K562 (cell line): ENCODE results near the gene HHIPL1. TPM values are rescaled to one million over a fixed set of nuclear protein-coding genes. Genes with fewer than 3 reads are reported as not detected.

ENCODE experiments used
- ATAC-seq: fragments of 200-7000 bp; cut with Tn5 transposase; 3 replicates; pipeline ENCODE4 v1.9.1; 2020; ENCODE audit warnings: moderate library complexity
- BruUV-seq: library from RNA; stranded (reverse); fragments of 400-500 nt; replicated peaks from 2 replicates; lab custom pipeline; 2021; lab: Mats Ljungman, UMichigan
- CTCF ChIA-PET: fragments of 300-600 bp; formaldehyde crosslinking; extraction: SDS; loops from one replicate; lab custom pipeline; 2021; ENCODE audit warnings: low intra/inter-chr PET ratio; lab: Yijun Ruan, JAX
- POLR2A ChIA-PET: fragments of 300-600, 350-650 bp; sonication (Branson Sonifier 250); formaldehyde crosslinking; extraction: SDS; loops from one replicate; lab custom pipeline; 2021; ENCODE audit warnings: antibody characterized with exemption, inconsistent platforms; lab: Yijun Ruan, JAX
- DNase-seq, 4 experiments: peaks; one replicate each; pipeline versions ENCODE4 v3.0.0 to v3.0.0-alpha.2; 2011 to 2018; ENCODE audit warnings: low spot score in 3 of 4, mixed read lengths in 3 of 4; ENCODE audit errors: extremely low read depth in 1 of 4
- FAIRE-seq: peaks from 2 replicates; lab custom pipeline; 2011; peaks lifted over from hg19 to GRCh38; lab: Jason Lieb, UNC
- H2AFZ ChIP-seq: 2 replicates; pipeline ENCODE4 v1.6.0; 2011; ENCODE audit warnings: low read depth, low read length, control low read depth, inconsistent platforms
- H3K27ac ChIP-seq: fragments of 200-600 bp; 3 replicates; pipeline ENCODE4 v1.8.0; 2011; ENCODE audit warnings: low read depth, mild to moderate bottlenecking, control low read depth, inconsistent platforms, low read length, moderate library complexity, mixed read lengths; ENCODE audit errors: extremely low read depth
- H3K27me3 ChIP-seq, 2 experiments: fragments of 300-600 bp in 1 of 2; 2 replicates in 1 of 2; 3 replicates in 1 of 2; pipeline versions ENCODE4 v1.6.0 to v1.8.0; 2011; ENCODE audit warnings: inconsistent platforms in 2 of 2, low read length in 2 of 2, mild to moderate bottlenecking in 1 of 2, mixed read lengths in 1 of 2, moderate library complexity in 1 of 2; ENCODE audit not compliant: control insufficient read depth in 2 of 2, insufficient read depth in 2 of 2
- H3K36me3 ChIP-seq: fragments of 300-600 bp; 3 replicates; pipeline ENCODE4 v1.8.0; 2011; ENCODE audit warnings: mild to moderate bottlenecking, low read length, inconsistent platforms; ENCODE audit not compliant: control insufficient read depth, insufficient read depth
- H3K4me1 ChIP-seq, 2 experiments: fragments of 200-600 bp in 1 of 2; replicated peaks in 1 of 2; 2 replicates in 1 of 2; 3 replicates in 1 of 2; pipeline versions ENCODE4 v1.5.1 to v1.8.0; 2011; ENCODE audit warnings: inconsistent platforms in 2 of 2, low read length in 2 of 2, mild to moderate bottlenecking in 1 of 2, mixed read lengths in 1 of 2, moderate library complexity in 1 of 2; ENCODE audit not compliant: control insufficient read depth in 2 of 2, insufficient read depth in 2 of 2
- H3K4me2 ChIP-seq: 2 replicates; pipeline ENCODE4 v1.6.1; 2011; ENCODE audit warnings: low read length, control low read depth, inconsistent platforms, mixed read lengths; ENCODE audit not compliant: insufficient read depth
- H3K4me3 ChIP-seq: fragments of 200-600 bp; sonication (generic), shearing (Covaris generic); 2 replicates; pipeline ENCODE4 v1.5.1; 2016; ENCODE audit warnings: control low read depth, inconsistent platforms
- H3K79me2 ChIP-seq: fragments of 200-600 bp; 3 replicates; pipeline ENCODE4 v1.8.0; 2011; ENCODE audit warnings: low read length, inconsistent platforms; ENCODE audit not compliant: control insufficient read depth, insufficient read depth
- H3K9ac ChIP-seq, 2 experiments: 2 replicates each; pipeline versions ENCODE4 v1.6.0 to v1.6.1; 2011; ENCODE audit warnings: low read depth in 2 of 2, low read length in 2 of 2, control low read depth in 1 of 2, inconsistent platforms in 1 of 2, mild to moderate bottlenecking in 1 of 2, mixed read lengths in 1 of 2; ENCODE audit not compliant: insufficient read depth in 1 of 2
- H3K9me1 ChIP-seq: one replicate; pipeline ENCODE4 v1.6.0; 2011; ENCODE audit warnings: inconsistent platforms, mild to moderate bottlenecking, low read length, moderate library complexity; ENCODE audit not compliant: control insufficient read depth, insufficient read depth
- H3K9me3 ChIP-seq: replicated peaks from 2 replicates; pipeline ENCODE4 v1.5.1; 2011; ENCODE audit warnings: low read depth, low read length, inconsistent platforms; ENCODE audit not compliant: control insufficient read depth, insufficient read depth
- H4K20me1 ChIP-seq: replicated peaks from 2 replicates; pipeline ENCODE4 v1.6.1; 2011; ENCODE audit warnings: low read length, inconsistent platforms, mixed read lengths; ENCODE audit not compliant: control insufficient read depth, insufficient read depth
- HDAC1 ChIP-seq, 2 experiments: fragments of 450-650 bp; IDR thresholded peaks; 2 replicates each; pipeline ENCODE4 v1.6.1; 2016 to 2017; ENCODE audit warnings: inconsistent platforms in 1 of 2, mild to moderate bottlenecking in 1 of 2, moderate library complexity in 1 of 2
- MECOM ChIP-seq: fragments of 250-450 bp; sonication (Bioruptor Pico); IDR thresholded peaks from 2 replicates; pipeline ENCODE4 v1.8.0; 2022; ENCODE audit warnings: inconsistent platforms
- SREBF2 ChIP-seq: sonication (generic); formaldehyde crosslinking; IDR thresholded peaks from 2 replicates; pipeline ENCODE4 v1.4.0; 2020; ENCODE audit warnings: mild to moderate bottlenecking, missing genetic modification reagents
- TAF1 ChIP-seq: IDR thresholded peaks from 2 replicates; pipeline ENCODE4 v1.6.1; 2011; ENCODE audit warnings: mild to moderate bottlenecking, low read length, moderate library complexity; ENCODE audit not compliant: insufficient read depth, control insufficient read depth, severe bottlenecking; ENCODE audit errors: extremely low read depth
- ZFP36 ChIP-seq: fragments of 150-350 bp; IDR thresholded peaks from 2 replicates; pipeline ENCODE4 v1.6.1; 2018; ENCODE audit warnings: low read length, low read depth; ENCODE audit not compliant: partially characterized antibody
- ZNF146 ChIP-seq: IDR thresholded peaks from one replicate; pipeline ENCODE4 v1.6.1; 2018; ENCODE audit warnings: missing compliant biosample characterization; ENCODE audit not compliant: unreplicated experiment
- ZNF41 ChIP-seq: fragments of 250-450 bp; sonication (Bioruptor Pico); conservative IDR thresholded peaks from 2 replicates; pipeline ENCODE4 v1.4.0; 2020; ENCODE audit warnings: mild to moderate bottlenecking
- ZNF561 ChIP-seq: fragments of 450-650 bp; formaldehyde crosslinking; conservative IDR thresholded peaks from 2 replicates; pipeline ENCODE4 v1.4.0; 2020; ENCODE audit warnings: mild to moderate bottlenecking, moderate library complexity
- ZZZ3 ChIP-seq: fragments of 450-650 bp; IDR thresholded peaks from 2 replicates; pipeline ENCODE4 v1.6.1; 2016; ENCODE audit warnings: antibody characterized with exemption, mild to moderate bottlenecking, moderate library complexity
- WGBS: fragments of 100-300 bp; shearing (Covaris generic); methylation state at CpG from one replicate; pipeline ENCODE4 v1.1.6; 2016; ENCODE audit warnings: low coverage, mixed read lengths; ENCODE audit not compliant: insufficient coverage; ENCODE audit errors: missing lambda C conversion rate; 5-methylcytosine and 5-hydroxymethylcytosine counted together
- in situ Hi-C: fragments of 300-500 bp; cut with MboI; formaldehyde crosslinking; loops from 4 replicates; pipeline ENCODE4 v1.15.0; 2018; ENCODE audit warnings: inconsistent platforms, mixed read lengths
- intact Hi-C: fragments of 100-400 bp; cut with micrococcal nuclease; formaldehyde crosslinking; loops from 2 replicates; pipeline ENCODE4 v1.14.2; 2022
- polyA plus RNA-seq, 8 experiments: library from polyadenylated mRNA; depleted of rRNA in 4 of 8; stranded (reverse) in 5 of 8; unstranded in 3 of 8; fragments of >200 nt; fragmentation: Nextera tagmentation in 2 of 8; fragmentation: Illumina TruSeq in 1 of 8; extraction: Ambion mirVana in 2 of 8; extraction: Trizol in 1 of 8; gene quantifications; 2 replicates each; pipeline versions ENCODE4 v1.2.1 to v1.2.3, GENCODE V29; 2011 to 2014; ENCODE audit warnings: inconsistent platforms in 1 of 8, missing spikeins in 1 of 8
- total RNA-seq, 7 experiments: library from RNA; depleted of rRNA in 6 of 7; stranded (reverse); fragments of >200 nt in 6 of 7; fragmentation: Illumina TruSeq in 2 of 7; extraction: Trizol in 2 of 7; gene quantifications; 2 replicates each; pipeline versions ENCODE4 v1.2.1 to v1.2.3, GENCODE V29; 2011 to 2021; ENCODE audit warnings: low replicate concordance in 1 of 7
- TF ChIP-seq, protein P1 (sequence below): fragments of 450-650 bp; formaldehyde crosslinking; IDR thresholded peaks from 2 replicates; pipeline ENCODE4 v1.4.0; 2020; ENCODE audit warnings: mild to moderate bottlenecking, mixed read lengths

The HHIPL1 gene
- total and polyA plus RNA-seq, 9 of the 15 experiments (the other 6 are each of a cell fraction or from before 2014, with no cell fraction given) = not detected

DNA sequence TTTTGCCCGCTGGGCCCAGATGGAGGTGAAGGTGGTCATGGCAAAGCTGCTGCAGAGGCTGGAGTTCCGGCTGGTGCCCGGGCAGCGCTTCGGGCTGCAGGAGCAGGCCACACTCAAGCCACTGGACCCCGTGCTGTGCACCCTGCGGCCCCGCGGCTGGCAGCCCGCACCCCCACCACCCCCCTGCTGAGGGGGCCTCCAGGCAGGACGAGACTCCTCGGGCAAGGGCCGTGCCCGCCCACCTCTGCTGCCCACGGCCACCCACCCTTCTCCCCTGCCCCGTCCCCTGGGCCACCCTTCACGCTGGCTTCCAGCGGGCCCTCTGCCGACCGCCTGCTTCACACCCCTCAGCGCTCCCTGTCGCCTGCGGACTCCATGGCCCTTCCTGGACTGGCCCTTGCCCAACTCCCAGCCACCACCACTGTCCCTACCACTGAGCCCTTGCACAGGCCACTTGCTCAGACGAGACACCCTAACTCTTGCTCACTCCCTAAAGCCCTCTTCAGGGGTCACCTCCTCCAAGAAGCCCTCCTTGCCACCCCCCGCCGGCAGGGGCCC is 81.7 kb downstream of the HHIPL1 start:
- H3K27me3 ChIP-seq = peaks cover 0 to 52% of the 10 kb centered on the region in 2 experiments; a peak in 4 of 5 replicates
- TF ChIP-seq ZZZ3 (no peak), ZFP36 (peak; percentile 48), ZNF561 (CRISPR knock-in tag) (no peak)
- H2AFZ ChIP-seq = no peak overlapping the region
- ATAC-seq = no peak
- H3K27ac ChIP-seq = no peak overlapping the region
- DNase-seq = no peak
- in situ Hi-C loops (loop anchor here (10.0 kb wide), 1 partner anchor 158 kb away; no protein-coding TSS in a partner anchor), intact Hi-C loops (no loop called here)
- no peak overlapping the region for H3K4me2 ChIP-seq
- 12% methylated on average over 9 of the region's 26 CpGs for WGBS
- H3K36me3 ChIP-seq = no peaks in the 10 kb centered on the region
- no peak overlapping the region for H3K9ac ChIP-seq
- H3K4me1 ChIP-seq = peaks cover 0 to 20% of the 10 kb centered on the region in 2 experiments; a peak in 2 of 5 replicates
- no peaks in the 10 kb centered on the region for H4K20me1 ChIP-seq
- no peak overlapping the region for H3K4me3 ChIP-seq
- no TSS peak for BruUV-seq
- ChIA-PET CTCF (no interaction called here), POLR2A (no interaction called here)
- H3K9me1 ChIP-seq = no peaks in the 10 kb centered on the region
- no peaks in the 10 kb centered on the region for H3K9me3 ChIP-seq
- no peak for FAIRE-seq
- H3K79me2 ChIP-seq = no peaks in the 10 kb centered on the region

DNA sequence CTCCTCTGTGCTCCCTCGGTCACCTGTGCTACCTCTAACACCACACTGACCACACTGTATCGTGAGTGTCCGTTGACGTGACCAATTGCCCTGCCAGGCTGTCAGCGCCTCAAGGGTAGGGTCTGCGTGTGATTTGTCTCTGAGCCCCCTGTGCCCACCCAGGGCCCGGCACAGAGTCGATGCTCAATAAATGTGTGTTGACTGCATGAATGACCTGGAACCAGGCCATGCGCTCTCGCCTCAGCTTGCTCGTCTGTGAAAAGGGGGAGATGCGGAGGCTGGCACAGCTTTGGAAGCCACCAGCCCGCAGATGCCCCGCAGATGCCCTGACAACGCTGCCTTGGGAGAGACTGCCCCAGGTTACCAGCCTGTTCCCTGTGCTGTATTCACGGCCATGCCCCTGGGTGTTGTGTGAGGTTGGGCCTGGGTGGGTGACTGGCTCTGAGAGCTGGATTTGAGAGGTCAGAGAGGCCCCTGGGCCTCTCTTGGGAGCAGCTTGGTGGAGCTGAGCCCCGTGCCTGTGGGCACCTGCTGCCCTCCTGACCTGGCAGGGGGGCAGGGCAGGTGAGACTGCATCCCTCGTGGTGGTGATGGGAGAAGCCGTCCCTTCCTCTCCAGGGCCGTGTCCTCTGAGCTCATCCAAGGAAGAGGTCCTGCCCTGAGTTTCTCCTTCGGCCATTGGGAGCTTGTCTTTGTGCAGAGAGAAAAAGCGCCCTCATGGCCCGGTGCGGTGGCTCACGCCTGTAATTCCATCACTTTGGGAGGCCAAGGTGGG is 82.4 kb downstream of the HHIPL1 start:
- DNase-seq (no peak), ATAC-seq (no peak), FAIRE-seq (no peak)
- POLR2A ChIA-PET = interaction anchor here (1.5 kb wide), 1 partner anchor 11 kb away, joined by 3 read pairs; no protein-coding TSS in a partner anchor
- no peaks in the 10 kb centered on the region for H3K9me1 ChIP-seq
- no peak overlapping the region for H3K4me2 ChIP-seq
- no peak overlapping the region for H3K27ac ChIP-seq
- in situ Hi-C loops (loop anchor here (10.0 kb wide), 1 partner anchor 158 kb away; no protein-coding TSS in a partner anchor), intact Hi-C loops (no loop called here)
- no peak overlapping the region for H3K9ac ChIP-seq
- 10% methylated on average over 17 of the region's 25 CpGs for WGBS
- H3K9me3 ChIP-seq = no peaks in the 10 kb centered on the region
- no peak for TF ChIP-seq TAF1
- TF ChIP-seq HDAC1 (IDR thresholded peaks at IDR 0.05) = no peak
- no peak for TF ChIP-seq ZNF146 (CRISPR knock-in tag)
- TF ChIP-seq, protein P1, sequence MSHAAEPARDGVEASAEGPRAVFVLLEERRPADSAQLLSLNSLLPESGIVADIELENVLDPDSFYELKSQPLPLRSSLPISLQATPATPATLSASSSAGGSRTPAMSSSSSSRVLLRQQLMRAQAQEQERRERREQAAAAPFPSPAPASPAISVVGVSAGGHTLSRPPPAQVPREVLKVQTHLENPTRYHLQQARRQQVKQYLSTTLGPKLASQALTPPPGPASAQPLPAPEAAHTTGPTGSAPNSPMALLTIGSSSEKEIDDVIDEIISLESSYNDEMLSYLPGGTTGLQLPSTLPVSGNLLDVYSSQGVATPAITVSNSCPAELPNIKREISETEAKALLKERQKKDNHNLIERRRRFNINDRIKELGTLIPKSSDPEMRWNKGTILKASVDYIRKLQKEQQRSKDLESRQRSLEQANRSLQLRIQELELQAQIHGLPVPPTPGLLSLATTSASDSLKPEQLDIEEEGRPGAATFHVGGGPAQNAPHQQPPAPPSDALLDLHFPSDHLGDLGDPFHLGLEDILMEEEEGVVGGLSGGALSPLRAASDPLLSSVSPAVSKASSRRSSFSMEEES (CRISPR knock-in tag) = no peak
- no peak for TF ChIP-seq ZNF41 (CRISPR knock-in tag)
- TF ChIP-seq SREBF2 = no peak
- TF ChIP-seq MECOM (CRISPR knock-in tag) = no peak
- no peaks in the 10 kb centered on the region for H4K20me1 ChIP-seq
- no peak overlapping the region for H3K4me3 ChIP-seq
- H3K4me1 ChIP-seq = peaks cover 0 to 26% of the 10 kb centered on the region in 2 experiments; a peak in 2 of 5 replicates
- CTCF ChIA-PET = no interaction called here
- peaks cover 0 to 55% of the 10 kb centered on the region in 2 experiments; a peak in 4 of 5 replicates for H3K27me3 ChIP-seq
- no peaks in the 10 kb centered on the region for H3K79me2 ChIP-seq
- BruUV-seq = no TSS peak
- H3K36me3 ChIP-seq = no peaks in the 10 kb centered on the region
- no peak overlapping the region for H2AFZ ChIP-seq
